ENCODE data around the gene FRMD4B. TPM values are rescaled to one million over a fixed set of nuclear protein-coding genes. Genes with fewer than 3 reads are reported as not detected.

FRMD4B gene
- polyA plus RNA-seq, 5 donors: 52.6 to 80.2 (median 73.4) TPM

DNA sequence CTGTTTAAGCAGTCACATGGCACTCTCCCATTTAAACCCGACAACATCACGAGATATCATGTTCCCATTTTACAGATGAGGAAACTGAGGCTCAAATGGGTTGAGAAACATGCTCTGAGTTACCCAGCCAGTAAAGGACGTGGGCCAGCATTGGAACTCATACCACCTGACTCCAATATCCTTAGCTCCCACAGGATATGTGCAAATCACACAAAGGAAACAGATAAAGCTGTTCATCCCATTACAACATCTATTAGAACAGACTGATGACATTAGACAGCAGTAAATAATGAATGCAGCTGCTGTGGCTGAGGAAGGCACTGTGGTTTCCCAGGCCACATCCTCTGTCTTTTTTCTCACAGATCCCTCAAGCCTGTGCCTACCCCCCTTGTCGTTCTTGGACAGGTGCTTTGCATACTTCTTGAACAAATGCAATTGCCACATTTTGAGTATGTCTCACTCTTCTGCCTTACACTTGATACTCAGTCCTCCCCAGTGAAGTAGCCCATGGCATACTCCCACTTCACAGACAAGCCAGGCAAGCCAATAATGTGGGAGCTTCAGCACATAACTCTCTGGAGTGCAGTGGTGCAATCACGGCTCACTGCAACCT, 17.7 kb downstream of the FRMD4B start:
- DNase-seq: no peak

DNA sequence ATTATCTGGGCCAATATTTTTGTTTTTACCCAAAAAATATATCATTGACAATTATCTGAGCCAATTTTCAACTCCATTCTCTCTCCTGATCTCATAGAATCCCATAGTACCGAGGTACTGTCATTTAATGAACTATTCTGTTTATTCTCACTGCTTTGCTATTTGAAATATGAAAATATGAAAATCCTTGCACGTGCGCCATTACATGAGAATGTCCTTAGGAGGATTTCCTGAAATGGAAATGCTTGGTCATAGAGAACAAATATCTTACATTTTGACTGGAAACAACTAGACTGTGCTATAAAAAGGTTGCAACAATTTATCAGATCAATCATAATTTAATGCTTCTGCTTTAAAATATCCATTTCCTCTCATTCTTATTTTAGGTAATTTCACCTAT, 18.3 kb downstream of the FRMD4B start:
- DNase-seq: no peak

DNA sequence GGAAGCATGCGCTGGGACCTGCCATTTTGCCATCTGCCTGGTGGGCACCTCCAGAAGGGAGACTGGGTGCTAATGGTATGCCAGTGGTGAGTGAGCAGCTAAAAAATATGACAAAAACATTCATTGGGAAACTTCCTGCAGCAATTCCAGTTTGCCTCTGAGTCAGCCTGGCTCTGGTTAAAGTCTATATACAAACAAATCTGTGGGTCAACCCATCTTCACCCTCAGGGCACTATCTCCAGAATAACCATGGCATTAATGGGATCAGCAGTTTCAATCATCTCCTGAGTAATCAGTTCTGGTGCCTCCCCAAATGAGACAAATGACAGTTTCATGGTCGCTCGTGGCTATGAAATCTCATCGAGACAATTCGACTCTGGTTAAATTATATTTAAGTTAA, 21.5 kb downstream of the FRMD4B start:
- DNase-seq: no peak

DNA sequence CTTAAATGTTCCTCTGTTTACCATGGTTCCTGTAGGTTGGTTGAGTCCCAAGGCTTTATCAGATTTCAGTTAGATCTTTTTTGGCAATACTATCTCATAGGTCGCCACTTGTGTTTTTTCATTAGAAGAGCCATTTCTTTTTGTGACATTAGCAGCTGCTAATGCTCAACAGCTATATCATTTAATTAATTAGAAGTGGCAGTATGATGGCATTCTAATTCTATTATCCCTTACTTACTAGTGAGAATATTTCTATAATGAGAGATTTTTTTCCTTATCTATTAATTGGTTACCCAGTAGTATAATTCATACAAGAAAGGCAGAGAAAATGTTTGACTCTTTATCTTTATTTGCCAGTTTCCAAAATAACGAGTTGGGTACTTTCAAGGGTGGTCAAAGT, 25.2 kb downstream of the FRMD4B start:
- no peak for DNase-seq

DNA sequence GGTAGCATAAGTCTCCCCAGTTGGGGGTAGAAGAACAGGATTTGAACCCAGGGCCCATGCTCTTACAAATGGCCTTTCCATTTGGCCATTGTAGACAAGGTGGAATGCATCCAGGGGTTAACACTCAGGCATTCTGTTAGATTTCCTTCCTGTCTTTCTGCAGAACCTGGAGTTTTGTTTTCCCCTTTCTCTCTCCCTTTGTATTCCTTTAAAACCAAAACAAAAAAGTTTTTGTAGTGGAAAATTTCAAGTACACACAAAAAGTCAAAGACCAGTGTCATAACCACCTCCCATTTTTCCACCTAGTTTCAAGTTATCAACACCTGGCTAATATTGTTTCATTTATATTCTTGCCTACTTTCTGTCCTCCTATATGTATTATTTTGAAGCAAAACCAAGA, 26.0 kb downstream of the FRMD4B start:
- no peak for DNase-seq

DNA sequence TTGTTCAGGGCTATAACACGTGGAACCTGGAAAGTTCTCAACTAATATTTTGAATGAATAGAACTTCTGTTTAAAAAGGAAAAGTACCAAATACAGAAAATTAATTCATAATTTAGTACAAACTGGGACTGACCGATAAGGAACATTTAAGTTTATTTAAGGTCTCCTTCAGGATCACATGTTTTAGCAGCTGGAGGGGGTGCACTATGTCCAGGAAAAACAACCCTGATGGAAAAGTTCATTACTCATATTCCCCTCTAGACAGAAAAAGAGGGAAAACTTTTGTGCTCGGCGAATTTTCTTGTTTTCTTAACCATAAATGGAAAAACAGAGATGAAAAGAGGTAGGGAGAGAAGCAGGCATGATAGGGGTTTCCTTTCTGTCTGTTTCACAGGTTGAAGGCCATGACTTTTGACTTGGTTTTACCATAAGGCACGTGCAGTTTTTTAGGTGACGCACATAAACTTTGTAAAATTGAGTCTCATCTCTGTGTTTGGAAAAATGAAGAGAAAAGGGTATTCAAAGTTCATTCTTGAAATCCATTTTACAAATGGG, 26.5 kb downstream of the FRMD4B start:
- no peak for DNase-seq

DNA sequence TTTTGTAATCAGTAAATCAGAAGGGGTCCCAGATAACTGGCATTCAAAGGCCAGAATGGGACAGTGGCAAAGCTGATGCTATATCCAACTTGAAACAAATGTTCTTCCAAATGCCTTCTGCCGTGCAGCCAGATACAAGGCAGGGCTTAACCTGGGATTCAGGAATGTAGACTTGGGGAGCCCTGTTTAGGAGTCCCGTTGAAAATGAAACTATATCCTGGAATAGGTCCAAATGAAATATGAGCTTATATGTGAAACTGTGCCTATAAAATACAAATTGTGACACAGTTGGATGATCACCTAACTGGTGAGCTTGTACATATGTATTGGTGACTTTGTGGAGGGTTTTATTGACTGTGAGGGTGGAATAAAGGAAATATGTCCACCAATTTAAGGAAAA, 28.7 kb downstream of the FRMD4B start:
- DNase-seq: no peak

DNA sequence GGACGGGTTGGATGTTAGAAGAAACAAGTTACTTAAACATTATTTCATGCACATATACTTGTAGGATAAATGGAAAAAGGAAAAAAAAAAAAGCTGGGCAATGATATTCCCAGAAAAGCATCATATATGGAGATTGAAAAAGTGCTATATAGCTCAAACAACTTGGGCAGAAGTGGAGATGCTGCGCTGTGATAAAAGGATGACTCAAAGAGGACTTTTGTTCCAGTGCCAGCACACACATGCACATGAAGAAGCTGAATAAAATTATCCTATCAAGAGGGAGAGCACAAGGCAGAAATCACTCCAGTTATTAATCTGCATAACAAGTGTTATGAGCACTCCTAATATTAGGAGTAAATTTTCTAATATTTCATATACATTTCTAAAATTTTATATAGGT, 30.9 kb downstream of the FRMD4B start:
- no peak for DNase-seq

DNA sequence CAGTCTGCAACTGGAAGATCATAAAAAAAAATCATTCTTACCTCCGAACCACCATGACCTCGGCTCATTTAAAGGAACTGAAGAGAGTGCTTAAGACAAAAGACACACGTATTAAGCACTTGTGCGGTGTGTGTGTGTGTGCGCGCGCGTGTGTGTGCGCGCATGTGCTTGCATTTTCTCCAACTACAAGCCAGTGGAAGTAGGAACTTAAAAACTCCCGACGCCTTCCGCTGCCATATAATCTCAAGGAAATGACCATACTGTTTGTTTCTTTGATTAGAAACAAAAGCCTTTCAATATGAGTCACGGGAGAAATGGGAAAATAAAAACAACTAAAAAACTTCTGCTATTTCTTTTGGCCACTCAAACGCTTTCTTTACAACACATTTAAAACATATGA, 32.4 kb downstream of the FRMD4B start:
- no peak for DNase-seq

DNA sequence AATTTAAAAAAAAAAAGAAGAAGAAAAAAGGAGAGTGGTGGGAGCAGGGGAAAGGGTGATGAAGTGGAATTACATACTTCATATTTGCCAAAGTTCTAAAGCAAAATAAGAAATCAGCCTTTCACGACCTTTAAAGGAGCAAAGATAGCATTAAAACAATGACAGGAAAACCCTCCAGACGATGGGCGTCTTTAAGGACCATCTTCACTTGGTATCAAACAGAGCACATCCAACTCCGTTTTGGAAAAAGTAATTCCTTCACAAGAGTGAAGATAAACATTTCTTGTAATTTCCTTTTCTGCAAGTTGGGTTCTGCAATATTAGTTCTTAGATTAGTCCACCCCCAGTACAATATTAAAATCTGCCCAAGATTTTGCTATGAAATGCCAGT, 32.8 kb downstream of the FRMD4B start:
- no peak for DNase-seq

DNA sequence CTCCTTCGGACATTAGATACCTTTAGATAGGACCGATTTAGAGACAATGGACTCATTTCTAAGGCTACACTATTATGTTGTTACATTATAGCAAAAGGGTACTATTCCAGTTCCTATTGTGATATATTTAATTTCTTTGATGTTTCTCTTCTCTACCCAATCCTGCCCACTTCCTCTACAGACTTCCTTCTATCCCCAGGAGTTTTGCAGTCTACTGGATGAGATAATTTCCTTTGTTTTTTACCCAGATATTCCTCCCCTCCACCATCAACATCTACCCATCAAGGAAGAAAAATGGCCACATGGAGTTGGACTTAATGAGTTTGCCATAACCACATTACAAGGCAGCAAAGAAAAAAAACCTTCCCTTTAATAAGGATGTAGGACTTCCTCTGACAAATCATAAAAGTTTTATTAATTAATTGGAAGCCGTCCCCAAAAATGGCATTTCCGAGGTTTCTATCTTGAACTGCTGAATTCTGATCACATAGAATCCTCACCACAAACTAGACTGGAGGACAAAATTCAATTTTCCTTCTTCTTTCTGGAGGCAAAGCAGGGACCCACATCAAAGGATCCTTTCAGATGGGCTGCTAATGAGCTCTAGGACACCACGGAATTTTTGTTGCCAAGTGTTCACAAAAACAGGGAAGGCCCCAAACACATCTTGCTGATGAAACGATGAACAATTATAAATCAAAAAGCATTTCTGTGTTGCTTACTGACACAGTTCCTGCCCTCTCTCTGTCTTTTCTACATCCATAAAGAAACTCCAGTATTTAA, 33.4 kb downstream of the FRMD4B start:
- no peak for DNase-seq

DNA sequence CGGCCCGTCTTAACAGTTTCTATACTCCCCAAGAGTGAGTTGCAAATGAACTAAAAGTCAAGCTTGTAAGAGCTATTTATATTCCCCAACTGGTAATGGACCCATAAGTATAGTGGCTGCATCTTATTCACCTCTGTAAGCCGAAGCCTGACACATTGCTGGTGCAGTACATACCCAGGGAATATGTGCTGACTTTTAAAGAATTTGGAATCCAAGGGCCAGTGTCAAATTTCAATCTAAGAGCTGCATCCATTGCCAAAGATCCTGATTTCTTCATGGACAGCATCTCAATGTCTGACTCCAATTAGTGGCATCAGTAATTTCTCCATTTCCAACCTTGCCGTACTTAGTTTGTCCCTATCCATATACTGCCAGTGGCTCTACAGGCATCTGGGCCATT, 42.0 kb downstream of the FRMD4B start:
- no peak for DNase-seq

DNA sequence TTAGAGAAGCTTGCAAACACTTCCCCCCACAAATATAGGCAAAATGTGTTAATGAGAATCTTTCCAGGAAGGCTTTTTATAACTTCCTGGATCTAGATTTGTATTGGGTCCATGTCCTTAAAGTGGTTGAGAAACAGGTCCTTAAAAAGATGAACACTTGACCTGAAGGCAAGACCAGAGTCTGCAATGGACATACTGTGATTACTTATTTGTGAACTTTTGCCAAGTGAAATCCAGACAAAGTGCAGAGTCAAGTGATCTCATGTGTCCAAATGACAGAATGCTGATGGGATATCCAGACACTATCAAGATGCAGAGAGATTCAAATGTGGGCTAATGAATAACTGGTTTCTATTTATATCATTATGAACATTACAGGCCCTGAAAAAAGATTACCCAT, 43.8 kb downstream of the FRMD4B start:
- DNase-seq: no peak

DNA sequence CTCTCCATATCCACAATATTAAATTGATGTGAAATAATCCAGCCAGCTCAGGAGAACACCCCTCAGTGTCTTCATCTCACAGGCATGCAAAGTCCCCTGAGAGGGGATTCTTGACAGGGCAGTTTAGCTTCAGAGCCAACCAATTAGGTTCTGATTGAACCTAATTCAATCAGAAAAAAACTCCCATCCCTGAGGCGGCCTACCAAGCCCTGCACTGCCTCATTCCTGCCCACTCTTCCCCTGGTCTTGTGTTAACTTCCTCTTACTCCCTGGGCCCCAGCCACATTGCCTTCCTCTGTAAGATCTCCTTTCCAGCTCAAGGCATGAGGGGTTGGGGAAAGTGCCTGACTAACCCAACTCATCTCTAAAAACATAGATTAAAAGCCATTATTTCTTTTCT, 46.1 kb downstream of the FRMD4B start:
- no peak for DNase-seq

DNA sequence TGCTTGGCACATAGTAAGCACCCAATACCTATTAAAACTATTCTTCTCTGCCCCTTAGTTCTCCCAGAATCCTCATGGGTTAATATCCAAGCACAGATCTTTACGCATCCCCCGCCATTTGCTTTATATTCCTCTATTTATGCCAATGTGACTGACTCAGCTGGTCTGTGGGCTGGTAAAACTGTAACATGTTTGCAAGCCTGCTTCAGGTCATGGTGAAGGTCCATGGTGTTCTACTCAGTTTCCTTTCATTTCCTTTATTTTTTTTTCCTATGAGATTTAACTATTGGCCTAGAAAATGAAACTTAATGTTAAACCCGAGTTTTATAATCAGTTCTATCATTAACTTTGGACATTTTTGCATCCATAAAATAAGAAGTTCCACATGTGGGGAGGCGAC, 47.0 kb downstream of the FRMD4B start:
- no peak for DNase-seq

DNA sequence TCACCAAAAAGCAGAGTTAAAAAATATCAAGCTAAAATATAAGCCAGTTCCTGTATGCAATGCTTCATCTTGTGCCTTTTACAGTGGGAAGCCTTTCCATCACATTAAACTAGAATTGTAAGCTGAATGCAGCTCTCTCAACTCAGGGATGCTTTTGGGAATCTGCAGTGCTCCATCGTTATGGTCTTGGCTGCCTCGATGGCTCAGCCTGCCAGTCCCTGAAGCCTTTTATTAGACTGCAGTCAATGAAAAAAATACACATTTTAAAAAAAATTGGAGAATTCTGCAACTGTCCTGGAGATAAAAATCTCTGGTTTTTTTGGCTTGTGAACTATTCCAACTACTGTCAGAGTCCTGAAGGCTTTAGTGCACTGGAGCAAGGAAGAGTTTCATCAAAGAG, 53.0 kb downstream of the FRMD4B start:
- DNase-seq: no peak

DNA sequence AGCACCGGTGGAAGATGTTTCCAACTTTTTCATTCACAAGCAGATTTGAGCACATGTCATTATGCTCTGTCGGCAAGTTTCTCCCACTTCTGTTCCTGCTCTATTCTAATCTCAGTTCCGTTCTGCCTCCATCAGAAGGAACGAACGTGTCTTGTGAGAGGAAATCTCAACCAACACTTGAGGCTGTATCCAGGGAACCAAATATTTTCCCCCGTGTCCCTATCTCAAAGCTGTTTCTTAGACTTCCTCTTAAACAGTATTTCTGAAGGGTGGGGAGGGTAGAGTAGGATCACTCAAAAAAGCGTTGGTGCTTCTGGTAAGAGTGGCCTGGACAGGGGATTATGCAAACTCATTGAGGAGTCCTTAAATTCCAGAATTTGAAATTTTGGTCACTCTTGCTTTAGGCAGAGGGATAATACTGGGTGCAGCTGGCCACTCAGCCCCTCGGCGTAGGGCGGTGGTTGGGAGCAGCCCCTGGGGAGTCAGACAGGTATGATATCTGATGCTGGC, 54.9 kb downstream of the FRMD4B start:
- DNase-seq: peak; percentile 64 to 73

DNA sequence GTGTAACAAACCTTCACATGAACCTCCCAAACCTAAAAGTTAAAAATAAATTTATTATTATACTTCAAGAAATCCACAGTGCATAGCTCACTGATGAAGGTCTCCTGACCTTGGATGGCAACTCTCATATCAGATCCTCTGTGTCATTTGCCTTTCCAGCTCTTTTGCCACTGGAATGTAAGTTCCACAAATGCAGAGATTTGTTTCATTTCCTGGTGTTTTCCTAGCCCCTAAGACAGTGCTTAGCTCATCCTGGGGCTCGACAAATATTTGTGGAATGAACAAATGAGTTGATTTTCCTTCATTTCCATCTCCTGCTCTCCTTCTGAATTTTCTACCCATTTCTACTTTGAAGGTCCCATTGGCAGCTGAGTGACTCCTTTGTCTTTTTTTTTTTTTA, 56.0 kb downstream of the FRMD4B start:
- no peak for DNase-seq

DNA sequence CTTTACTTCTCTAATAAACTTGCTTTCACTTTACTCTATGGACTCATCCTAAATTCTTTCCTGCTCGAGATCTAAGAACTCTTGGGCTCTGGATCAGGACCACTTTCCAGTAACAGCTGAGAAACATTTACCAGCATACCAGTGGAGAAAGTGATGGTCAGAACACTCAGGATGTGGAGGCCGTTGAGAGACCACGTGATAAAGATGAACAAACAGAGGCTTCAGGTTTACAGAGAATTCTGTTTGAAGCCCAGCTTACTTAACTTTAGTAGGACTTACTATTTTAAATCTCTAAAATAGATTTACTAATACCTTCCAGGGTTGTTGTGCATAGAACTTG, 57.0 kb downstream of the FRMD4B start:
- no peak for DNase-seq

DNA sequence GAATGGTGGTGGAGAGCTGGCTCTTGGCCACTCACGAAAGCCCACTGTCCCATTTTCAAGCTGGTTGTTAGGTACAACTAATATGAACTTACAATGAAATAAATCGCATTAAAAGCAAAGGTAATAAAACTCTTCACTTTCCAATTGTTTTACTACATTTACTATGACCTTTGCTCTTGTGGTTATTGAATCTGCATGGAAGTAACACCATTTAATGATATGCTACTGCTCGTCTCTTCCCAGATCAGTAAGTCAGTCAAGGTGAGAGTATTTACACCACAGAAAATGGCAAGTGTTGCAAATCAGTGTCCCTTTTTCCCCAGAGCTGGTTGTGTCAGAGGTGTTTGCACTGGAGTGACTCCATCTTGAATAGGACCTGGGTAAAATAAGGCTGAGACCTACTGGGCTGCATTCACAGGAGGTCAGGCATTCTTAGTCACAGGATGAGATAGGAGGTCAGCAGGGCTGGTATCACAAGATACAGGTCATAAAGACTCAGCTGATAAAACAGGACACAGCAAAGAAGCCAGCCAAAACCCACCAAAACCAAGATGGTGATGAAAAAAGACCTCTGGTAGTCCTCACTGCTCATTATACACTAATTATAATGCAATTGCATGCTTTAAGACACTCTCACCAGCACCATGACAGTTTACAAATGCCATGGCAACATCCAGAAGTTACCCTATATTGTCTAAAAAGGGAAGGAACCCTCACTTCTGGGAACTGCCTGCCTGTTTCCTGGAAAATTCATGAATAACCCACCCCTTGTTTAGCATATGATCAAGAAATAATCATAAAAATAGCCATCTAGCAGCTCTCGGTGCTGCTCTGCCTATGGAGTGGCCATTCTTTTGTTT, 57.6 kb downstream of the FRMD4B start:
- no peak for DNase-seq

DNA sequence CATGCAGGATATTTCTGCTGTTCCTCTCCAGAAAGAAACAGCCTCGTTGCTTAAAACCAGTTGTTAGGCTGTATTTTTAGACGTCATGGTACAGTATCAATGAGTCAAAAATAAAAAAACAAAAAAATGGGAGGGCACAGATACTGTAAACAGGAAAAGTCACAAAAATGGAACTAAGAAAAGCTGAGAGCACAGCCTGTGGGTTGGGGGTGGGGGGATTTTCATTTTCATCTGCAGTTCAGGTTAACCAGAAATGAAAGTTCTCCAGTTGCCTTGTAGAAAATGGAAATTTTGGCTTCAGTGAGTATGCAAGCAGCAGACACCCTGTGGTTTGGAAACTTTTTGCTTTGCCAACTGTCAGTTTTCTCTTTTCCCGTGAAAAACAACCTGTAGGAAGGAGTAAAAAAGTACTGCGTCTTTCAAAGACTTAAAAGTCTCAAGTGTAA, 59.0 kb downstream of the FRMD4B start:
- DNase-seq: no peak

DNA sequence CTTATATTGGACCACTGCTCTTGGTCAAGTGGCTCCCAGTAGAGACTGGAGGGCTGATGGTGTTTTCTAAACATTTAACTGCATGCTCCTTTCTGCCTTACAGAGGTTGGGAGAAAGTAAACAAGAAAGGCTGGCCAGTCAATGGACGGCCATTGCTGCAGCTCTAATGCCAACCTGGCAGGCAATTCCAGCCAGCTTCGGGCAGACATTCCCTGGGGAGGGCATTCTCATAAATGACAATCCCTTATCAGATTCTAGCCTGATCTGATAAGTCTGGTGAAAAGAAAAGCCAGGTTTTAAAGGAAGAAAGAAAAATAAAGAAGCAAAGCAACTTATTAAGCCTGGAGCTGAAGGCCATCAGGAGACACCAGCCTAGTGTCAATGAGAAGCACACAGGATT, 60.7 kb downstream of the FRMD4B start:
- DNase-seq: no peak
